ENCODE measurements around the gene BID. TPM values are rescaled to one million over a fixed set of nuclear protein-coding genes. Genes with fewer than 3 reads are reported as not detected.

The BID gene
- total RNA-seq, 1 donor from 2014 or later, result 41.5 TPM

GRCh38 chr22:17724241-17724640 is 50.0 kb downstream of the BID start:
- TF ChIP-seq CTCF (IDR thresholded peaks at IDR 0.05; ENCODE audit: insufficient read depth, low read length, poor library complexity, severe bottlenecking), result no peak
- Histone ChIP-seq H3K4me3 (ENCODE audit: low read depth, low read length) (no peak overlapping the region), H3K36me3 (ENCODE audit: control insufficient read depth, insufficient read depth, low read length) (no peaks in the 10 kb centered on the region), H3K27me3 (ENCODE audit: control insufficient read depth, insufficient read depth, low read length) (no peaks in the 10 kb centered on the region)
- DNase-seq (ENCODE audit: low read depth), result no peak

GRCh38 chr22:17719911-17720310 is 54.4 kb downstream of the BID start:
- no peak for DNase-seq (ENCODE audit: low read depth)

DNA sequence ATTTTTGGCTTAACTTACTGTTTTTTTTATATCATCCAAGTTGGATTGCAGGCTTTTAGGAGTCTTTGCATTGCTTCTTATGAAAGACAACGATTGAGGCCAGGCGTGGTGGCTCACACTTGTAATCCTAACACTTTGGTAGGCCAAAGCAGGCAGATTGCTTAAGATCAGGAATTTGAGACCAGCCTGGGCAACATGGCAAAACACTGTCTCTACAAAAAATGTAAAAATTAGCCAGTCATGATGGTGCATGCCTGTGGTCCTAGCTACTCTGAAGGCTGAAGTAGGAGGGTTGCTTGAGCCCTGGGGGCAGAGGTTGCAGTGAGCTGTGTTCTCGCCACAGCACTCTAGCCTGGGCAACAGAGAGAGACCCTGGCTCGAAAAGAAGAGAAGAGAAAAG is 56.6 kb downstream of the BID start:
- Histone ChIP-seq H3K36me3 (ENCODE audit: control insufficient read depth, insufficient read depth, low read length) (no peaks in the 10 kb centered on the region), H3K27me3 (ENCODE audit: control insufficient read depth, insufficient read depth, low read length) (no peaks in the 10 kb centered on the region), H3K4me3 (ENCODE audit: low read depth, low read length) (no peak overlapping the region)
- TF ChIP-seq CTCF (IDR thresholded peaks at IDR 0.05; ENCODE audit: insufficient read depth, low read length, poor library complexity, severe bottlenecking), result no peak
- DNase-seq (ENCODE audit: low read depth), result no peak

More at GRCh38 chr22:17719911-17720310, 54.4 kb downstream of the BID start:
- H3K27me3 ChIP-seq (ENCODE audit: control insufficient read depth, insufficient read depth, low read length), result no peaks in the 10 kb centered on the region
- no peak overlapping the region for H3K4me3 ChIP-seq (ENCODE audit: low read depth, low read length)
- no peak for TF ChIP-seq CTCF (IDR thresholded peaks at IDR 0.05; ENCODE audit: insufficient read depth, low read length, poor library complexity, severe bottlenecking)
- no peaks in the 10 kb centered on the region for H3K36me3 ChIP-seq (ENCODE audit: control insufficient read depth, insufficient read depth, low read length)

- no peak for DNase-seq (ENCODE audit: low read depth)
- Histone ChIP-seq H3K4me3 (ENCODE audit: low read depth, low read length) (no peak overlapping the region), H3K36me3 (ENCODE audit: control insufficient read depth, insufficient read depth, low read length) (no peaks in the 10 kb centered on the region), H3K27me3 (ENCODE audit: control insufficient read depth, insufficient read depth, low read length) (no peaks in the 10 kb centered on the region)
- TF ChIP-seq CTCF (IDR thresholded peaks at IDR 0.05; ENCODE audit: insufficient read depth, low read length, poor library complexity, severe bottlenecking), result no peak
These were observed 57.7 kb downstream of the BID start for GRCh38 chr22:17716529-17716928.

DNA sequence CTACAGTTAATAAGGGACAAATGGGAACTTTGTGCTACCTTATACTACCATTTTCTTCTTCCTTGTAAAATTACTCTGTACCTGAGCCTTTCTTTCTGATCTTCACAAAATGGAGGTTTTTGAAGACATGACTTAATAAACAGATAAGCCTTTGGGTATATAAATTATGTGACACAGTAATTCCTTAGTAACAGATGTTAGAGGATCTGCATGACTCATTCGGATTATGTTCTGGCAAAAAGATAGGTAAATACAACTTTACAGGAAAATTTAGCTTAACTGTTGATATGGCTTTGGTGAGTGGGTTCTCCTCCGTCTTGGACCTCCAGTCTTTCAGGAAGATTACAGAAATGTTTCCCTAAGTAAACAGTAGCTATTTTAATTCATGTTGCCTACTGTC is 61.8 kb downstream of the BID start:
- no peak for TF ChIP-seq CTCF (IDR thresholded peaks at IDR 0.05; ENCODE audit: insufficient read depth, low read length, poor library complexity, severe bottlenecking)
- H3K27me3 ChIP-seq (ENCODE audit: control insufficient read depth, insufficient read depth, low read length), result no peaks in the 10 kb centered on the region
- no peak overlapping the region for H3K4me3 ChIP-seq (ENCODE audit: low read depth, low read length)
- no peak for DNase-seq (ENCODE audit: low read depth)
- no peaks in the 10 kb centered on the region for H3K36me3 ChIP-seq (ENCODE audit: control insufficient read depth, insufficient read depth, low read length)

- Histone ChIP-seq H3K4me3 (ENCODE audit: low read depth, low read length) (no peak overlapping the region), H3K36me3 (ENCODE audit: control insufficient read depth, insufficient read depth, low read length) (no peaks in the 10 kb centered on the region), H3K27me3 (ENCODE audit: control insufficient read depth, insufficient read depth, low read length) (no peaks in the 10 kb centered on the region)
- DNase-seq (ENCODE audit: low read depth), result no peak
- TF ChIP-seq CTCF (IDR thresholded peaks at IDR 0.05; ENCODE audit: insufficient read depth, low read length, poor library complexity, severe bottlenecking), result no peak
These were observed 64.2 kb downstream of the BID start for GRCh38 chr22:17710023-17710422.

Measured in kidney epithelial cell (primary cell).